DND-41 (cell line): ENCODE data around the gene CACNA2D4.

Source experiments
- ATAC-seq: fragments of 200-7000 bp; cut with Tn5 transposase; 3 replicates; pipeline ENCODE4 v1.9.1; 2021; ENCODE audit warnings: low read depth; ENCODE audit not compliant: insufficient read depth
- DNase-seq: peaks from one replicate; pipeline ENCODE4 v3.0.0-alpha.2; 2020
- H2AFZ ChIP-seq: 2 replicates; pipeline ENCODE4 v1.6.0; 2012; ENCODE audit warnings: low read depth, low read length
- H3K27ac ChIP-seq: 2 replicates; pipeline ENCODE4 v1.5.1; 2012; ENCODE audit warnings: low read length, inconsistent platforms
- H3K27me3 ChIP-seq: fragments of 200-600 bp; sonication (generic); 2 replicates; pipeline ENCODE4 v1.6.0; 2012; ENCODE audit warnings: low read length, mild to moderate bottlenecking, inconsistent platforms; ENCODE audit not compliant: insufficient read depth, poor library complexity
- H3K36me3 ChIP-seq: 2 replicates; pipeline ENCODE4 v1.5.1; 2012; ENCODE audit warnings: low read length, inconsistent platforms; ENCODE audit not compliant: insufficient read depth
- H3K4me1 ChIP-seq: 2 replicates; pipeline ENCODE4 v1.5.1; 2012; ENCODE audit warnings: mild to moderate bottlenecking, low read length; ENCODE audit not compliant: insufficient read depth
- H3K4me2 ChIP-seq: 2 replicates; pipeline ENCODE4 v1.6.0; 2012; ENCODE audit warnings: mild to moderate bottlenecking, moderate library complexity, low read length, inconsistent platforms; ENCODE audit not compliant: insufficient read depth
- H3K4me3 ChIP-seq, 2 experiments: fragments of 200-600 bp in 1 of 2; shearing (Covaris generic) in 1 of 2; 2 replicates each; pipeline ENCODE4 v1.5.1; 2012 to 2016; ENCODE audit warnings: inconsistent platforms in 2 of 2, low read length in 2 of 2, mild to moderate bottlenecking in 2 of 2, low read depth in 1 of 2, moderate library complexity in 1 of 2
- H3K79me2 ChIP-seq: 2 replicates; pipeline ENCODE4 v1.6.0; 2012; ENCODE audit warnings: low read length, inconsistent platforms; ENCODE audit not compliant: insufficient read depth
- H3K9ac ChIP-seq: 2 replicates; pipeline ENCODE4 v1.6.0; 2012; ENCODE audit warnings: low read depth, mild to moderate bottlenecking, inconsistent platforms, low read length, moderate library complexity
- H3K9me3 ChIP-seq: 2 replicates; pipeline ENCODE4 v1.5.1; 2012; ENCODE audit warnings: low read length, moderate library complexity, mild to moderate bottlenecking, inconsistent platforms; ENCODE audit not compliant: insufficient read depth, severe bottlenecking
- H4K20me1 ChIP-seq: 2 replicates; pipeline ENCODE4 v1.6.0; 2012; ENCODE audit warnings: low read length; ENCODE audit not compliant: insufficient read depth
- EZH2 ChIP-seq: IDR thresholded peaks from 3 replicates; pipeline ENCODE4 v1.6.1; 2012; ENCODE audit warnings: borderline replicate concordance, low read depth, mild to moderate bottlenecking, moderate library complexity, low read length, inconsistent platforms; ENCODE audit not compliant: severe bottlenecking
- TF ChIP-seq, protein P1 (sequence below): IDR thresholded peaks from 2 replicates; pipeline ENCODE4 v1.5.1; 2012; ENCODE audit warnings: borderline replicate concordance, low read length, moderate library complexity, mild to moderate bottlenecking; ENCODE audit not compliant: poor library complexity, severe bottlenecking; ENCODE audit errors: extremely low read depth

Gene CACNA2D4

DNA sequence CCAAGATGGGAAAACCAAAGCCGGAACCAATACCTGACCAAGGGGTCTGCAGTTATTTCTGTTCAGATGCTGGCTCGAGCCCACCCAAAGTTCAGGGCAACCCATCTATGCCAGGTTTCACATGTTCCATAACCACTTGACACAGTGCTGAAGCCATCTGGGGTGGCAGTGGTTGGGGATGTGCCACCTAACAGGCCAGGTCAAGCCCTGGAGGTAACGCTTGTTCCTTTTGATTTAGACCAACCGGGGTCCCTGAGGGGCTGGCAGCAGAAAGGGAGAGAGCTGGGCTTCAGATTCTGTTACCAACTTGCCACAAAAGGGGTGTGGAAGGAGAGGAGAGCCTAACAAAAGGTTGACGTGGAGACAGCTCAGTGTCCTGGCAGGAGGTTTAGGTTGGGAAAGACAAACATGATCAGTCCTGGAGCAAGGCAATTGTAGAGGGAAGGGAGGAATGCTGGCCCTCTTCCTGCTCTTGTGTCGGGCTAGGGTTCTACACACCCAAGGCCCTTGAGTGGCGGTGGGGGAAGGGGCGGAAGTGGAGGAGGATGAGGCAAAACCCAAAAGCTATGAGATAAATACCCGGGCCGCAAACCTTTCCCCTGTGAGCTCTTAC, 31.9 kb downstream of the CACNA2D4 start:
- no peak overlapping the region for H2AFZ ChIP-seq
- no peak for ATAC-seq

DNA sequence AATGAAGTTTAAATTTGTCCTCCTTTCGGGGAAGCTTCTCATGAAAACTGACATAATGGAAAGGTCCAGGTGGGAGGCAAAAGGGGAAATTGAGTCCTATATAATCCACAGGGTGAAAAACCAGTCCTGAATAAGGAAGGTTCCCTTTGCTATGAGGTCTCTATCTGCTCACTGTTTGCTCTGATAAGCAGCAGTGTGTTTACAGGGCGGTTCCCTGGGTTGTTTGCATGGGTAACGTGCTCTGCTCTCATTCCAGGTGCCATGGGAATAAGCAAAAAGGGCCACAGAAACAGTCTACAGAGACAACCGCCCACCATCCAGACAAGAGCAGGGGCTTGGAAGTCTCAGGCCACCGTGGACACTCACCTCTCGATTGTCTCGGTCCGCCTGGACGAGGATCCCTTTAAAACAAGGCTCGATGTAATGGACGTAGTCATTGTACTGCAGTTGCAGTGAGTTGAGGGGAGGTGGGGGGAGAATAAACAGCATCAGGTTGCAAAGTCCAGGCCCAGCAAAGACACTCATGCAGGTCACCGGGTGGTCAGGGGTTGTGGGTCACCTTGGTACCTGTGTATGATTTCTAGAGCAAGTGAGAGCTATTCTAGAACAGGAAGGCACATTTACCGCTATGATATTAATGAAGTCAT, 32.7 kb downstream of the CACNA2D4 start:
- Histone ChIP-seq H3K9me3 (peaks cover under 1% of the 10 kb centered on the region), H3K79me2 (no peaks in the 10 kb centered on the region), H3K9ac (no peak overlapping the region), H3K4me1 (no peaks in the 10 kb centered on the region), H3K4me2 (no peak overlapping the region), H3K4me3 (no peak overlapping the region), H3K36me3 (no peaks in the 10 kb centered on the region), H3K27me3 (no peaks in the 10 kb centered on the region), H2AFZ (no peak overlapping the region), H3K27ac (no peak overlapping the region), H4K20me1 (no peaks in the 10 kb centered on the region)
- DNase-seq (no peak), ATAC-seq (no peak)
- no peak for TF ChIP-seq EZH2

More for the DNA sequence above, 31.9 kb downstream of the CACNA2D4 start:
- Histone ChIP-seq H3K36me3 (no peaks in the 10 kb centered on the region), H3K27me3 (no peaks in the 10 kb centered on the region), H4K20me1 (no peaks in the 10 kb centered on the region), H3K79me2 (no peaks in the 10 kb centered on the region), H3K27ac (no peak overlapping the region), H3K4me2 (no peak overlapping the region), H3K9ac (no peak overlapping the region), H3K9me3 (peaks cover 5% of the 10 kb centered on the region), H3K4me3 (no peak overlapping the region), H3K4me1 (no peaks in the 10 kb centered on the region)
- DNase-seq = no peak
- TF ChIP-seq EZH2 = no peak
- TF ChIP-seq, protein P1, sequence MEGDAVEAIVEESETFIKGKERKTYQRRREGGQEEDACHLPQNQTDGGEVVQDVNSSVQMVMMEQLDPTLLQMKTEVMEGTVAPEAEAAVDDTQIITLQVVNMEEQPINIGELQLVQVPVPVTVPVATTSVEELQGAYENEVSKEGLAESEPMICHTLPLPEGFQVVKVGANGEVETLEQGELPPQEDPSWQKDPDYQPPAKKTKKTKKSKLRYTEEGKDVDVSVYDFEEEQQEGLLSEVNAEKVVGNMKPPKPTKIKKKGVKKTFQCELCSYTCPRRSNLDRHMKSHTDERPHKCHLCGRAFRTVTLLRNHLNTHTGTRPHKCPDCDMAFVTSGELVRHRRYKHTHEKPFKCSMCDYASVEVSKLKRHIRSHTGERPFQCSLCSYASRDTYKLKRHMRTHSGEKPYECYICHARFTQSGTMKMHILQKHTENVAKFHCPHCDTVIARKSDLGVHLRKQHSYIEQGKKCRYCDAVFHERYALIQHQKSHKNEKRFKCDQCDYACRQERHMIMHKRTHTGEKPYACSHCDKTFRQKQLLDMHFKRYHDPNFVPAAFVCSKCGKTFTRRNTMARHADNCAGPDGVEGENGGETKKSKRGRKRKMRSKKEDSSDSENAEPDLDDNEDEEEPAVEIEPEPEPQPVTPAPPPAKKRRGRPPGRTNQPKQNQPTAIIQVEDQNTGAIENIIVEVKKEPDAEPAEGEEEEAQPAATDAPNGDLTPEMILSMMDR = no peak

DNA sequence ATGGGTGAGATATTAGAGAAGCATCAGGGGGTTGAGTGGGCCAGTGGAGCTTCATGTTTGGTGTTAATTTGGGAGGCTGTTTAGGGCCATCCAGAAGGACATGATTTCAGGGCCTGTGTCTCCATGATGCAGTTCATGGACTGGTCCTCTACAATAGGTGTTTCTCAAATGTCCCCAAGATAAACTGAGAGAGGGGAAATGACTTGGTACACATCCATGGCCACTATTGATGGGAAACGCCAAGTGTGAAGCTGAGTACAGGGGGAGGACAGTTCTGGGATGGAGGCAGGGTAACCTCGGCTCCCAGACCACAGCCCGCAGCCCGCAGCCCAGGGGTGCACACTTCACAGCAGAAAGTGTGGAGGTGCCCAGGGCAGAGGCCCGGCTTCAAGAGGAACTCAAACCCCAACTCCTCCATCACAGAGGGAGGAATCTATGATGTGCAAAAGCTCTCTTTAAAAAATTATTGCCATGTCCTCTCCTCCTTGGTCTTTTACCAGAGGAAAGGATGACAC, 33.3 kb downstream of the CACNA2D4 start:
- H3K9ac ChIP-seq = no peak overlapping the region
- H3K27me3 ChIP-seq = no peaks in the 10 kb centered on the region
- H3K27ac ChIP-seq = no peak overlapping the region
- TF ChIP-seq EZH2 = no peak
- TF ChIP-seq, protein P1 = no peak
- H2AFZ ChIP-seq = no peak overlapping the region
- no peaks in the 10 kb centered on the region for H3K36me3 ChIP-seq
- no peak overlapping the region for H3K4me3 ChIP-seq
- DNase-seq (no peak), ATAC-seq (no peak)
- no peaks in the 10 kb centered on the region for H4K20me1 ChIP-seq
- H3K79me2 ChIP-seq = no peaks in the 10 kb centered on the region
- H3K4me2 ChIP-seq = no peak overlapping the region
- H3K9me3 ChIP-seq = no peaks in the 10 kb centered on the region
- no peaks in the 10 kb centered on the region for H3K4me1 ChIP-seq

DNA sequence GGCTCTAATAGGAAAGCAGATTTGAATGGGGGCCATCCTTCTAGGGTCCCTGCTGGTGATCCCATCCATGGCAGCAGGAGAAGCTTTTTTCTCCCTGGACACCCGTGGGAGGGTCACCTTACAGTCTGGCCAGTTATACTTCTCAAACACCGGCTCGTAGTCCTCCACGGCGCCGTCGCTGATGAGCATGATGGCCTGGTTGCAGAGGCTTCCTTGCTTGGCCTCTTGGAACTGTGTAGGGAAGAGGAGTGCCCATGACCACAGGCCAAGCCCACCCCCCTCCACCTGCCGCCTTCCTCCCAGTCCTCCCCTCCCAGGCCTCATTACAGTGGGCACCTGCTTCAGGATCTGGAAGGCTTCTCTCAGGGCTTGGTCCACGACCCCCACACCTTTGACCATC, 33.8 kb downstream of the CACNA2D4 start:
- DNase-seq (no peak), ATAC-seq (no peak)
- Histone ChIP-seq H4K20me1 (no peaks in the 10 kb centered on the region), H3K9ac (no peak overlapping the region), H3K4me2 (no peak overlapping the region), H3K4me1 (no peaks in the 10 kb centered on the region), H3K36me3 (no peaks in the 10 kb centered on the region), H3K79me2 (no peaks in the 10 kb centered on the region), H3K27me3 (no peaks in the 10 kb centered on the region), H3K4me3 (no peak overlapping the region), H3K27ac (no peak overlapping the region), H2AFZ (no peak overlapping the region), H3K9me3 (no peaks in the 10 kb centered on the region)
- TF ChIP-seq, protein P1 = no peak
- TF ChIP-seq EZH2 = no peak
